Measurements from ENCODE around the gene CZIB. TPM values are rescaled to one million over a fixed set of nuclear protein-coding genes. Genes with fewer than 3 reads are reported as not detected.

The CZIB gene
- total RNA-seq, 4 donors from 2014 or later, result 49.2 to 67.7 (median 64.7) TPM

DNA sequence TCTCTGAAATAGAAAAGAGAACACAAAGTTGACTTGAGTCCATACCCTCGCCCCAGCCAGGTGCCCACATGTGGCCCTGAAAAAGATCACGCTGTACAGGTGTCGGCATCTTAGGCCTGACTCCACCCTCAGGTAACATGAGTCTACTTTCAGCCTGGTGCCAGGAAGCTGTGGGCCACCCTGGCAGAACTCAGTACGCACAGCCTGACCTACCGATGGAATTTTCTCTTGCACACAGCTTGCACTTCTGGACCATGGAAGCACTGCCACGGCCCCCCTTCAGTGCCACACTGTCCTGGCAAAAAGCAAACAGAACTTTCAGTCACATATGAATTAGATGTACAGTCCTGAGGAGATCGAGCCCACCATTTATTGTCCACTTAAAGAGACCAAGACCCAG is 2.2 kb downstream of the CZIB start:
- TF ChIP-seq EP300 (IDR thresholded peaks at IDR 0.05) (no peak), POLR2A (IDR thresholded peaks at IDR 0.05) (no peak)
- TF ChIP-seq, protein P1, sequence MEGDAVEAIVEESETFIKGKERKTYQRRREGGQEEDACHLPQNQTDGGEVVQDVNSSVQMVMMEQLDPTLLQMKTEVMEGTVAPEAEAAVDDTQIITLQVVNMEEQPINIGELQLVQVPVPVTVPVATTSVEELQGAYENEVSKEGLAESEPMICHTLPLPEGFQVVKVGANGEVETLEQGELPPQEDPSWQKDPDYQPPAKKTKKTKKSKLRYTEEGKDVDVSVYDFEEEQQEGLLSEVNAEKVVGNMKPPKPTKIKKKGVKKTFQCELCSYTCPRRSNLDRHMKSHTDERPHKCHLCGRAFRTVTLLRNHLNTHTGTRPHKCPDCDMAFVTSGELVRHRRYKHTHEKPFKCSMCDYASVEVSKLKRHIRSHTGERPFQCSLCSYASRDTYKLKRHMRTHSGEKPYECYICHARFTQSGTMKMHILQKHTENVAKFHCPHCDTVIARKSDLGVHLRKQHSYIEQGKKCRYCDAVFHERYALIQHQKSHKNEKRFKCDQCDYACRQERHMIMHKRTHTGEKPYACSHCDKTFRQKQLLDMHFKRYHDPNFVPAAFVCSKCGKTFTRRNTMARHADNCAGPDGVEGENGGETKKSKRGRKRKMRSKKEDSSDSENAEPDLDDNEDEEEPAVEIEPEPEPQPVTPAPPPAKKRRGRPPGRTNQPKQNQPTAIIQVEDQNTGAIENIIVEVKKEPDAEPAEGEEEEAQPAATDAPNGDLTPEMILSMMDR (IDR thresholded peaks at IDR 0.05), result no peak
- no peaks in the 10 kb centered on the region for H3K27me3 ChIP-seq
- H3K36me3 ChIP-seq, result peaks cover 5 to 56% (median 11%) of the 10 kb centered on the region in 3 donors
- H3K9me3 ChIP-seq, result no peaks in the 10 kb centered on the region
- DNase-seq (ENCODE audit: low spot score in 2 of 2), result no peak
- no peak overlapping the region for H3K27ac ChIP-seq
- peaks cover 0 to 26% (median 6%) of the 10 kb centered on the region in 4 donors for H3K4me1 ChIP-seq
- no peak overlapping the region for H3K4me3 ChIP-seq
- 90 to 91% methylated on average over 7 of the region's 7 CpGs for WGBS, 2 donors

DNA sequence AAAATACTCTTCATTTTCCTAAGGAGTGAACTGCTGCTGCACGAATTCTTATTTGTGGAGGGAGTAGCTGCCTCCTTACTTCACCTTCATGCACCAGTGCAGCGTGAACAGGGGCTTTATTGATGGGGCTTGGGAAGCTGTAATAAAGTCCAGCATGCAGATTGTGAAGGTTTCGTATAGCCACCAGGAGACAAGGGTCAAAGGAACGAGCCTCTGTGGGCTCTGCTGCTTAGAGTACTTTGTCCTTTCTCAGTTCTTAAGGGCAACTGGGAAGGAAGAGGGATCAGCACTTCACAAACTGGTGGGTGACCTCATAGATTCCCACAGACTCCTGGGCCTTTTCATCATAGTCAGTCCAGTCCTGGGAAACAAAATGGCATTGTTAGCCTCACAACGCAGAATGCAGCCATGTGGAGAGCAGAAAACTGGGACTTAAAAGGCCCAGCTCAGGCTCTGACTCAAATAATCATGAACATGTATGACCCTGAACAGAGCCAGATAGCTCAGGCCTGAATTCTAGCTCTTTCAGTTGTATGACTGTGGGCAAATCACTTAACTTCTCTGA is 6.0 kb downstream of the CZIB start:
- Histone ChIP-seq H3K27ac (no peak overlapping the region), H3K36me3 (peaks cover 5 to 93% (median 15%) of the 10 kb centered on the region in 3 donors), H3K4me1 (peaks cover 0 to 13% (median 1%) of the 10 kb centered on the region in 4 donors), H3K9me3 (no peaks in the 10 kb centered on the region), H3K27me3 (no peaks in the 10 kb centered on the region), H3K4me3 (no peak overlapping the region)
- TF ChIP-seq POLR2A (IDR thresholded peaks at IDR 0.05), result no peak
- TF ChIP-seq, protein P1 (IDR thresholded peaks at IDR 0.05), result no peak
- TF ChIP-seq EP300 (IDR thresholded peaks at IDR 0.05), result no peak
- WGBS, 2 donors, result 40 to 56% methylated on average over 5 of the region's 5 CpGs
- no peak for DNase-seq (ENCODE audit: low spot score in 2 of 2)

GRCh38 chr1:53210954-53211353 is 9.5 kb downstream of the CZIB start:
- TF ChIP-seq POLR2A (IDR thresholded peaks at IDR 0.05) (no peak), EP300 (IDR thresholded peaks at IDR 0.05) (no peak)
- TF ChIP-seq, protein P1 (IDR thresholded peaks at IDR 0.05), result no peak
- H3K27ac ChIP-seq, result no peak overlapping the region
- 92 to 95% methylated on average over 11 of the region's 11 CpGs for WGBS, 2 donors

DNA sequence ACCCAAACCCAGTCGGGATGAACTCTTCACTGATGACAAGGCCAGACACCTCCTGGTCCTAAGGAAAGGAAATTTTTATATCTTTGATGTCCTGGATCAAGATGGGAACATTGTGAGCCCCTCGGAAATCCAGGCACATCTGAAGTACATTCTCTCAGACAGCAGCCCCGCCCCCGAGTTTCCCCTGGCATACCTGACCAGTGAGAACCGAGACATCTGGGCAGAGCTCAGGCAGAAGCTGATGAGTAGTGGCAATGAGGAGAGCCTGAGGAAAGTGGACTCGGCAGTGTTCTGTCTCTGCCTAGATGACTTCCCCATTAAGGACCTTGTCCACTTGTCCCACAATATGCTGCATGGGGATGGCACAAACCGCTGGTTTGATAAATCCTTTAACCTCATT is 10.1 kb downstream of the CZIB start:
- no peak overlapping the region for H3K4me3 ChIP-seq
- peaks cover 5 to 100% (median 24%) of the 10 kb centered on the region in 3 donors for H3K36me3 ChIP-seq
- no peak overlapping the region for H3K27ac ChIP-seq
- H3K27me3 ChIP-seq, result no peaks in the 10 kb centered on the region
- H3K4me1 ChIP-seq, result peaks cover 0 to 4% (median 0%) of the 10 kb centered on the region in 4 donors
- peaks cover 0 to 7% (median 0%) of the 10 kb centered on the region in 4 donors for H3K9me3 ChIP-seq
- WGBS, 2 donors, result 90 to 91% methylated on average over 7 of the region's 7 CpGs
- TF ChIP-seq POLR2A (IDR thresholded peaks at IDR 0.05) (no peak), EP300 (IDR thresholded peaks at IDR 0.05) (no peak)
- TF ChIP-seq, protein P1 (IDR thresholded peaks at IDR 0.05), result no peak
- DNase-seq (ENCODE audit: low spot score in 2 of 2), result no peak

More at GRCh38 chr1:53210954-53211353, 9.5 kb downstream of the CZIB start:
- H3K27me3 ChIP-seq, result no peaks in the 10 kb centered on the region
- no peak for DNase-seq (ENCODE audit: low spot score in 2 of 2)
- H3K36me3 ChIP-seq, result peaks cover 5 to 100% (median 21%) of the 10 kb centered on the region in 3 donors
- peaks cover 0 to 4% (median 0%) of the 10 kb centered on the region in 4 donors for H3K4me1 ChIP-seq
- H3K4me3 ChIP-seq, result no peak overlapping the region
- H3K9me3 ChIP-seq, result peaks cover 0 to 5% (median 0%) of the 10 kb centered on the region in 4 donors

GRCh38 chr1:53207726-53208125 is 12.7 kb downstream of the CZIB start:
- no peak overlapping the region for H3K27ac ChIP-seq
- WGBS, 2 donors, result 74 to 83% methylated on average over 1 of the region's 1 CpG
- TF ChIP-seq EP300 (IDR thresholded peaks at IDR 0.05) (peak in 1 of 2 donors; percentile 16), POLR2A (IDR thresholded peaks at IDR 0.05) (no peak)
- peaks cover 0 to 100% (median 22%) of the 10 kb centered on the region in 3 donors for H3K36me3 ChIP-seq
- no peak overlapping the region for H3K4me3 ChIP-seq
- H3K4me1 ChIP-seq, result peaks cover 0 to 4% (median 0%) of the 10 kb centered on the region in 4 donors
- no peaks in the 10 kb centered on the region for H3K27me3 ChIP-seq
- peaks cover 0 to 7% (median 0%) of the 10 kb centered on the region in 4 donors for H3K9me3 ChIP-seq
- DNase-seq (ENCODE audit: low spot score in 2 of 2), result no peak

All from tibial nerve (tissue), 4 donors.